Sigmoid colon (tissue), 7 donors: ENCODE data around the gene ACSL4. TPM values are rescaled to one million over a fixed set of nuclear protein-coding genes. Genes with fewer than 3 reads are reported as not detected.
"Not testable (repeated sequence)": the region's sequence is repeated elsewhere in the genome, so short reads cannot be mapped to it uniquely, and the experiment has no call there.

ENCODE experiments used
- DNase-seq: peaks from one replicate; pipeline ENCODE4 v3.0.0-alpha.2; 2019
- H3K27ac ChIP-seq, 4 donors: fragments of 200-600 bp; sonication (generic); one replicate each; pipeline ENCODE4 v1.5.1; 2016 to 2019; ENCODE audit warnings: mild to moderate bottlenecking in 1 of 4
- H3K27me3 ChIP-seq, 3 donors: fragments of 200-600 bp; sonication (generic); one replicate each; pipeline ENCODE4 v1.5.1; 2019; ENCODE audit warnings: mild to moderate bottlenecking in 1 of 3
- H3K36me3 ChIP-seq, 4 donors: fragments of 200-600 bp; sonication (generic); one replicate each; pipeline ENCODE4 v1.5.1; 2016 to 2019
- H3K4me1 ChIP-seq, 4 donors: fragments of 200-600 bp; sonication (generic); one replicate each; pipeline ENCODE4 v1.5.1; 2017 to 2019
- H3K4me3 ChIP-seq, 4 donors: fragments of 200-600 bp; sonication (generic); one replicate each; pipeline ENCODE4 v1.5.1; 2017 to 2019; ENCODE audit warnings: mild to moderate bottlenecking in 2 of 4, moderate library complexity in 1 of 4
- H3K9me3 ChIP-seq, 4 donors: fragments of 200-600 bp in 3 of 4; sonication (generic) in 3 of 4; one replicate each; pipeline versions ENCODE4 v1.5.1 to v1.6.1; 2013 to 2019
- CTCF ChIP-seq, 4 experiments: fragments of 450-650 bp in 3 of 4; fragments of 200-600 bp in 1 of 4; IDR thresholded peaks; one replicate each; pipeline ENCODE4 v1.5.1; 2016 to 2019; ENCODE audit warnings: antibody characterized with exemption in 4 of 4, mild to moderate bottlenecking in 3 of 4, moderate library complexity in 2 of 4
- EP300 ChIP-seq, 4 donors: sonication (generic); formaldehyde crosslinking; IDR thresholded peaks; one replicate each; pipeline ENCODE4 v1.6.1; 2017; ENCODE audit warnings: antibody characterized with exemption in 4 of 4
- POLR2A ChIP-seq, 2 donors: fragments of 450-650 bp; IDR thresholded peaks; one replicate each; pipeline ENCODE4 v1.6.1; 2016; ENCODE audit warnings: antibody characterized with exemption in 2 of 2, mild to moderate bottlenecking in 2 of 2, moderate library complexity in 2 of 2
- POLR2AphosphoS5 ChIP-seq, 4 donors: sonication (generic); formaldehyde crosslinking; IDR thresholded peaks; one replicate each; pipeline ENCODE4 v1.6.1; 2017; ENCODE audit warnings: antibody characterized with exemption in 4 of 4
- WGBS, 2 donors: extraction: QIAGEN DNeasy Blood & Tissue Kit; methylation state at CpG; one replicate each; pipeline ENCODE4 v1.1.7; 2013; 5-methylcytosine and 5-hydroxymethylcytosine counted together
- intact Hi-C: fragments of 100-400 bp; cut with DNase I; formaldehyde crosslinking; loops from one replicate; pipeline ENCODE4 v1.15.1; 2023
- polyA plus RNA-seq, 3 donors: library from polyadenylated mRNA; stranded (reverse); fragments of 200-250 nt; gene quantifications; one replicate each; pipeline ENCODE4 v1.2.3, GENCODE V29; 2013
- total RNA-seq, 4 donors: library from RNA; depleted of rRNA; stranded (reverse); fragments of >200 nt; gene quantifications; one replicate each; pipeline ENCODE4 v1.1.0, GENCODE V29; 2016
- donor health status: healthy with polysubstance abuse.
- donor health status: Bipolar disorder and iron deficiency.
- donor health status: healthy.

Gene ACSL4
- total and polyA plus RNA-seq, 7 donors, result 6.9 to 45.3 (median 31.3) TPM

GRCh38 chrX:109742722-109743121, 9.7 kb upstream of the ACSL4 start:
- no peak overlapping the region for H3K27ac ChIP-seq
- 88 to 91% methylated on average over 4 of the region's 4 CpGs for WGBS, 2 donors
- intact Hi-C loops, result no loop called here
- no peaks in the 10 kb centered on the region for H3K27me3 ChIP-seq
- H3K4me1 ChIP-seq, result no peaks in the 10 kb centered on the region
- DNase-seq, result no peak
- no peaks in the 10 kb centered on the region for H3K9me3 ChIP-seq
- no peak overlapping the region for H3K4me3 ChIP-seq
- TF ChIP-seq POLR2A (IDR thresholded peaks at IDR 0.05), result no peak
- TF ChIP-seq POLR2AphosphoS5 (IDR thresholded peaks at IDR 0.05), result no peak
- H3K36me3 ChIP-seq, result no peaks in the 10 kb centered on the region

- H3K27ac ChIP-seq, H3K36me3 ChIP-seq, DNase-seq, H3K9me3 ChIP-seq, H3K4me3 ChIP-seq, H3K4me1 ChIP-seq, H3K27me3 ChIP-seq, intact Hi-C loops: not testable (repeated sequence)
- 50 to 83% methylated on average over 11 of the region's 11 CpGs for WGBS, 2 donors
These were observed 7.8 kb upstream of the ACSL4 start for GRCh38 chrX:109740896-109741295.

GRCh38 chrX:109740433-109740809, 7.4 kb upstream of the ACSL4 start:
- H3K4me1 ChIP-seq, result no peaks in the 10 kb centered on the region
- DNase-seq, result no peak
- no peak overlapping the region for H3K4me3 ChIP-seq
- intact Hi-C loops, result no loop called here
- no peaks in the 10 kb centered on the region for H3K9me3 ChIP-seq
- no peak overlapping the region for H3K27ac ChIP-seq
- TF ChIP-seq POLR2A (IDR thresholded peaks at IDR 0.05), result no peak
- no peak for TF ChIP-seq CTCF (IDR thresholded peaks at IDR 0.05)
- H3K27me3 ChIP-seq, result no peaks in the 10 kb centered on the region
- H3K36me3 ChIP-seq, result no peaks in the 10 kb centered on the region

- Histone ChIP-seq H3K36me3 (no peaks in the 10 kb centered on the region), H3K27me3 (no peaks in the 10 kb centered on the region), H3K4me1 (no peaks in the 10 kb centered on the region), H3K9me3 (no peaks in the 10 kb centered on the region), H3K4me3 (no peak overlapping the region), H3K27ac (peak overlapping the region in 1 of 4 donors; percentile 12)
- no peak for DNase-seq
- intact Hi-C loops, result no loop called here
- no peak for TF ChIP-seq POLR2AphosphoS5 (IDR thresholded peaks at IDR 0.05)
- TF ChIP-seq EP300 (IDR thresholded peaks at IDR 0.05), result no peak
- TF ChIP-seq POLR2A (IDR thresholded peaks at IDR 0.05), result no peak
- no peak for TF ChIP-seq CTCF (IDR thresholded peaks at IDR 0.05)
- WGBS, 2 donors, result 46 to 65% methylated on average over 6 of the region's 6 CpGs
These were observed 6.8 kb upstream of the ACSL4 start for GRCh38 chrX:109739625-109740432.

GRCh38 chrX:109735202-109735744, 2.2 kb upstream of the ACSL4 start:
- Histone ChIP-seq H3K4me1 (no peaks in the 10 kb centered on the region), H3K9me3 (no peaks in the 10 kb centered on the region), H3K4me3 (no peak overlapping the region), H3K36me3 (no peaks in the 10 kb centered on the region), H3K27me3 (no peaks in the 10 kb centered on the region), H3K27ac (no peak overlapping the region)
- 61 to 78% methylated on average over 5 of the region's 5 CpGs for WGBS, 2 donors
- TF ChIP-seq CTCF (IDR thresholded peaks at IDR 0.05) (no peak), POLR2A (IDR thresholded peaks at IDR 0.05) (no peak), EP300 (IDR thresholded peaks at IDR 0.05) (no peak), POLR2AphosphoS5 (IDR thresholded peaks at IDR 0.05) (no peak)
- intact Hi-C loops, result no loop called here
- DNase-seq, result no peak
